Tibial nerve (tissue), 3 donors: Measurements from ENCODE around the gene CYP17A1.

Experiments
- POLR2A ChIP-seq, 2 donors: fragments of 450-650 bp; IDR thresholded peaks; one replicate each; pipeline ENCODE4 v1.6.1; 2017; ENCODE audit warnings: antibody characterized with exemption in 2 of 2, mild to moderate bottlenecking in 2 of 2, moderate library complexity in 2 of 2
- TF ChIP-seq, protein P1 (sequence below), 5 experiments: fragments of 200-600 bp in 3 of 5; fragments of 450-650 bp in 2 of 5; sonication (generic) in 3 of 5; IDR thresholded peaks; one replicate each; pipeline ENCODE4 v1.5.1; 2016 to 2019; ENCODE audit warnings: antibody characterized with exemption in 5 of 5, mild to moderate bottlenecking in 3 of 5, moderate library complexity in 2 of 5

GRCh38 chr10:102802920-102803534 is 34.2 kb downstream of the CYP17A1 start:
- TF ChIP-seq, protein P1, sequence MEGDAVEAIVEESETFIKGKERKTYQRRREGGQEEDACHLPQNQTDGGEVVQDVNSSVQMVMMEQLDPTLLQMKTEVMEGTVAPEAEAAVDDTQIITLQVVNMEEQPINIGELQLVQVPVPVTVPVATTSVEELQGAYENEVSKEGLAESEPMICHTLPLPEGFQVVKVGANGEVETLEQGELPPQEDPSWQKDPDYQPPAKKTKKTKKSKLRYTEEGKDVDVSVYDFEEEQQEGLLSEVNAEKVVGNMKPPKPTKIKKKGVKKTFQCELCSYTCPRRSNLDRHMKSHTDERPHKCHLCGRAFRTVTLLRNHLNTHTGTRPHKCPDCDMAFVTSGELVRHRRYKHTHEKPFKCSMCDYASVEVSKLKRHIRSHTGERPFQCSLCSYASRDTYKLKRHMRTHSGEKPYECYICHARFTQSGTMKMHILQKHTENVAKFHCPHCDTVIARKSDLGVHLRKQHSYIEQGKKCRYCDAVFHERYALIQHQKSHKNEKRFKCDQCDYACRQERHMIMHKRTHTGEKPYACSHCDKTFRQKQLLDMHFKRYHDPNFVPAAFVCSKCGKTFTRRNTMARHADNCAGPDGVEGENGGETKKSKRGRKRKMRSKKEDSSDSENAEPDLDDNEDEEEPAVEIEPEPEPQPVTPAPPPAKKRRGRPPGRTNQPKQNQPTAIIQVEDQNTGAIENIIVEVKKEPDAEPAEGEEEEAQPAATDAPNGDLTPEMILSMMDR (IDR thresholded peaks at IDR 0.05), result no peak
- TF ChIP-seq POLR2A (IDR thresholded peaks at IDR 0.05), result no peak
